Measurements from ENCODE around the gene DAG1.
"Not testable (repeated sequence)": the region's sequence is repeated elsewhere in the genome, so short reads cannot be mapped to it uniquely, and the experiment has no call there.

The DAG1 gene

DNA sequence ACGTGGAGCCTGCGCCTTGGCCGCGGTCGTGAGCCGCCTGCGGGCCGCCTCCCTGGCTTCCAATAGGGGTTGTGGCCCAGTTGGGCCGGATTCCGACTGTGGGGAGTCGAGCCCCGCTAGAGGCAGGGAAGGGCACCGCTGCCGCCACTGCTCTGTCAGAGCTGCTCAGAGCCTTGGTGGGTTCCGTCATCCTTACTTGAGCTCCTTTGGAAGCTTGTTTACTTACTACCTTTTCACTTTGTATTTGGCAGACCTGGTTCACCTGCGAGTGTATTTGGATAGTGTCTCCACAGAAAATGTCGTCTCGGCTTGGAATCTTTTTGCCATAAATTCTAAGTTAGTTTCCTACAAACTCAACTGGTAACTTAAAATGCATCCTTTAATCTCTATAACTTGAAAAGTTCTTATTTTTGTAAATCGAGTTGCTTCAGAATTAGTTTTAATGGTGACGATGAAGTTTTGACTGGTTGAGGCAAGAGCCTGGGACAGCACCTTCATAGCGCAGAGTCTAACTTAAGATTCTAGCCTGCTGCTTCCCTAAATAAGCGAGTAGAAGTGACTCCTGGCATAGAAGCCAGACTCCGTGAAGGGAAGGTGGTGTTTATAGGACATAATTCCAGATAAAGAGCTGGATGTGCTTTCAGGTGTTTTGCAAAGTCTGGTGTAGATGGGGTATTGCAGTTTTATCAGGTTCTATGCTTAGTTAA lies 800 bp downstream of the DAG1 start:
- no peak for DNase-seq

DNA sequence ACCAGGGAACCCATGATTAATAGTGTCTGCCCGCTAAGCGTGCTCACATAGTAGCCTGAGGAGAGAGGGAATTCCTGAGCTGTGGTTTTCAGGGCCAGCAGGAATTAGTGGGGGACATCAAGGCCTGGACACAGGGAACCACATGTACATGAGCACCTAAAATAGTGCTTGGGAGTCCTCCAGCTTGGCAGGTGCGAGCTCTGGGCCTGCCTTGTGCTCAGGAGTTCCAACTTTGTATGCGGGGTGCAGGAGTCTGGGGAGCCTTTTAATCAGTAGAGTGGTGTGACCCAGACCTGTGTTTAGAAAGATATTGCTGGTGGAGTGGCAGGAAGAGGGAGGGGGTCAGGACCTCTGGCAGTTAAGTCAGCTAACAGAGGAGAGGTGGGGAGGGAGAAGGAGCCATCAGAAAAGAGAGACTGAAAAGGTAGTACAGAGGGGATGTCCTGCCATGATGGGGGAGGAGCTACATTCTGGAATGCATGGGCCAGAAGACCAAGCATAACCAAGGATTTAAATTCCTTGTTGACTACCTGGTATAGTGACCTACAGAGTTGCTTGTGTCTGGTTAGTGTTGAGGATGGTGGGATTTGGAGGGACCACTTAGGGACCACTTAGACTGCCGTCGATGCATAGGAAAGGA lies 1.9 kb downstream of the DAG1 start:
- DNase-seq: no peak

DNA sequence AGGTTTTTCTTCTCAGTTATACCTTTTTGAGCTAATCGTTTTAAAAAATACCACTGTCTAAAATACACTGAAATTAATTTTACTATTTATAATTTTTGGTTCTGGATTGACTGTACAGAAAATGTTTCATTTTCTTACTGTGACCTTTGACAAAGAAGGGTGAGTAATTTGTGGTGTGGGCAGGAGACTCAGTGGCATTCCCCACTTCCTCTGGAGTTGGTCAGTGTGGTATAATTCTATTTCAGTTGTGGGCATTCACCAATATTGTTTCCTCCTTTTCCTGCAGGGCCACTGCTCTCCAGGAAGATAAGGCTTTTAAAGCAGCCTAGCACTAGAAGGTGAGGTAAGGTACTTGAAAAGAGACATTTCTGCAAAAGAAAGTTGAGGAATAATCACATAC lies 6.5 kb downstream of the DAG1 start:
- DNase-seq: no peak

DNA sequence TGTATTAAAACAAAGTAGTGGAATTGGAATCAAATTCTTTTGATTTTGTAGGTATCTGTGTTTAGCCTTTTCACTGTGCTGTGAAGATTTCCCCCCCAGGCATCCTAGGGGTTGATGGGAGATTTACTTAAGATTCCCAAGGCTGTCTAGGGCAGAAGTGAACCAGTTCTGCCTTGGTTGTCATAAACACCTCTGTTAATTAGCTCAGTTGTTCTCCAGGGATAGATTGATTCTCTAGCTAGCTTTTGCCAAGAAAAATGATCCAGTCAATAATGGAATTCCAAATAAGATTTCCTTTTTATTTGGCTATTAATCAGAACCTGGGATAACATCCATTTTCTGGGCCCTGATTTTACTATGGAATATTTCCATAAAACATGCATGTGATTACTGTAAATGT lies 12.7 kb downstream of the DAG1 start:
- DNase-seq: no peak

DNA sequence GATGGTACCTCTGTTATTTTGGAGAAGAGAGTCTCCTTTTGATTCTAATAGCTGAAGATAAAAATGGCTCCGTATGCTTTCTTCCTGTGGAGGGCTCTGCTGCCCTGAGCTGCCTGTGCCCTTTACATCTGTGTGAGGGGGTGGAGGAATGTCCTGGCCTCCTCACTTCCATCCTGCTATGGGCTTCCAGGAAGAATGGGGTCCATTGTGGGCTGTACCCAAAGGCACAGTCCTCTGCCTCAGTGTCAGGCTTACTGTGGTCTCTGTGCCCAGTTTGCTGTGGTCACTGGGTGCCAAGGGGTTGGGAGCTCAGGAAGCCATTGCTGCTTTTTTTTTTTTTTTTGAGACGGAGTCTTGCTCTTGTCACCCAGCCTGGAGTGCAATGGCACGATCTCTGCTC lies 14.4 kb downstream of the DAG1 start:
- no peak for DNase-seq

DNA sequence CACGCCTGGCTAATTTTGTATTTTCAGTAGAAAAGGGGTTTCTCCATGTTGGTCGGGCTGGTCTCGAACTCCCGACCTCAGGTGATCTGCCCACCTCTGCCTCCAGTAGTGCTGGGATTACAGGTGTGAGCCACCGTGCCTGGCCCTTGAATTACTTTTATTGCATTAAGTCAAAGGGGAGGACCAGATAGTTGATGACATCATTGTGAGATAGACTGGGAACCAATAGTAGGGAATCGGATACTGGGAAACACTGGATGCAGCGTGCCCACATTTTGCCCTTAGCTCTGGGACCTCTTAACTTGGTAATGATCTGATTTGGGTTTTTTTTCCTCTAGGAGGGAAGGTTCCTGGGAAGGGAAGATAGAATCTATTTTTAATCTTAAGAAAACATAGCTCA lies 19.2 kb downstream of the DAG1 start:
- DNase-seq: no peak

DNA sequence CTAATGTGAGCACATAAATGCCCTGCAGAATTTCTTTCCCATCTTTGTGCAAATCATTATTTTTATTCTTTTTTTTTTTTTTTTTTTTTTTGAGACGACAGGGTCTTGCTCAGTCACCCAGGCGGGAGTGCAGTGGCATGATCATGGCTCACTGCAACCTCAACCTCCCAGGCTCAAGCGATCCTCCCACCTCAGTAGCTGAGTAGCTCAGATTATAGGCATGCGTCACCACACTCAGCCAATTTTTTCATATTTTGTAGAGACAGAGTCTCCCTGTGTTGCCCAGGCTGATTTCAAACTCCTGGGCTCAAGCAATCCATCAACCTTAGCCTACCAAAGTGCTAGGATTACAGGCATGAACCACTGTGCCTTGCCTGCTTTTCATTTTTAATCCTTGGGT lies 22.9 kb downstream of the DAG1 start:
- no peak for DNase-seq

DNA sequence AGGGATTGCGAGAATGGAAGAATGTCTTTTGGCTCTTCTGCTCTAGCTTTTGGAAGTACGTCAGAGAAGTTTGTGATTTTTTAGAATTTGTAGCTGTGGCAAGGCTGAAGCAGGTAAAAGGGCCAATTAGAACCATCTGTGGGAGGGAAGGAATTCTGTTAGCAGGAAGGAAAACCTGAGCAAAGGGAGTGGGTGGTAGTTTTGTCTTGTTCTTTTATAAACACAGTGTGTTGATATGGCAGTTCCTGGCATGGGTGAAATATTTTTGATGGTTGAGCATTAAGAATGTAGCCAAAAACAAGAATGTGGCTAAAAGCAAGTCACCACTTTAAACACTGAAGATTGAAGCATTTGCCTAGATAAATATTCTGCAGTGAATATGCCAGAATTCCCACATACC lies 23.8 kb downstream of the DAG1 start:
- DNase-seq: no peak

DNA sequence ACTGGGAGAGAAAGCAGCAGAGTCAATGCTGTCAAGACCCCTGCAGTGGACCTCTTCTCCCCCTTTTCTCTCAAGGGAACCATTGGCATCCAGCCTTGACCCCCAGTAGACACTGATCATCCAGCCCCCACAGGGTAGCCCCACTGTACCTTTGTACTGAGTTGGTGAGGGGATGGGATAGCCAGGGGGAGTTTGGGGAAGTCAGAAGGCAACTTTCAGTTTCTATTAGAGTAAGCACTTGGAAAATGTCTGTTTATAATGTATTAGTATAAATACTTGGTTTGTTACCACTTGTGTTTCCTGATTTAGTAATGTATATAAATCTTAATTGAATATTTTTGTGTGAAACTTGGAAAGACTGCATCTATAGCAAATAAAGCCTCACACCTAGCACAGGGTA lies 25.0 kb downstream of the DAG1 start:
- no peak for DNase-seq

DNA sequence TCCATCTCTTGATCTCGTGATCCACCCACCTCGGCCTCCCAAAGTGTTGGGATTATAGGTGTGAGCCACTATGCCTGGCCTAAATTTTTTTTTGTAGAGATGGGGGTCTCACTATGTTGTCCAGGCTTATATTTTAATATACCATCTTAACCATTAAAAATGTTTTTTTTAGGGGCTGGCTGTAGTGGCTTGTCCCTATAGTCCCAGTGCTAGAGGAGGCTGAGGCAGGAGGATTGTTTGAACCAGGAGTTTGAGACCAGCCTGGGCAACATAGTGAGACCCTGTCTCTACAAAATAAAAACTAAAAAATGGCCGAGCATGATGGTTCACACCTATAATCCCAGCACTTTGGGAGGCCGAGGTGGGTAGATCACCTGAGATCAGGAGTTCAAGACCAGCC lies 26.8 kb downstream of the DAG1 start:
- not testable (repeated sequence) for DNase-seq

DNA sequence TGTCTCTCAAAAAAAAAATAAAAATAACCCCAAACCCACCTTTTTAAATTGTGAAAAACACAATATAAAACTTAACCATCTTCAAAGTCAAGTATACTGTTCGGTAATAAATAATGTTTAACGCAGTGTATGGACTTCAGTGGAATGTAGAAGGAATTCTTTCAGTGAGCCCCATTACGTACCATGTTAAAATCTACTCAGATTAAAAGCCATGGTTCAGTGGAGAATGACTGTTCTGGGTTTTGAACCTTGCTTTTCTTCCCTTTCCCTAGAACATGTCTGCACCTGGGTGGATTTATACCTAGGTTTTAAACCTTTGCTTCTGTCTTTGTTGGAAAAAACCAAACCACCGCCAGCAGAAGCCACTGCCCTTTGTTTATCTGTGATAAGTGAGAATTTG lies 27.5 kb downstream of the DAG1 start:
- no peak for DNase-seq

DNA sequence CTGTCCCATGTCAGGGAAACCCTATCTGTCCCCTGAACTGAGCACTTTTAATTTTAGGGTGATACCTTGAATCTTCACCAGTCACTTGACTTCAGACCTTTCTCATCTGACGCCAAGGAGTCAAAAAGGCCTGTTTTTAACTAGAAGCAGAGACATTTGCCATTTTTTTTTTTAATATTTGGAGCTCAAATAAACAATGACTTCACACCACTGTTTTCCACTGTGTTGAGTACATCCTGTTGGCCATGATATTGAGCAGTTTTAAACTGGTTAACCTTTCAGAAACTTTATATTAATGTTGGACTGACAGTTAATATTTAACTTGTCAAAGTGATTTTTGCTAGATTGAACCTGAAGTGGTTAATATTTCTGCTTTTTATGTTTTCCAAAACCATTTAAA lies 28.2 kb downstream of the DAG1 start:
- DNase-seq: no peak

DNA sequence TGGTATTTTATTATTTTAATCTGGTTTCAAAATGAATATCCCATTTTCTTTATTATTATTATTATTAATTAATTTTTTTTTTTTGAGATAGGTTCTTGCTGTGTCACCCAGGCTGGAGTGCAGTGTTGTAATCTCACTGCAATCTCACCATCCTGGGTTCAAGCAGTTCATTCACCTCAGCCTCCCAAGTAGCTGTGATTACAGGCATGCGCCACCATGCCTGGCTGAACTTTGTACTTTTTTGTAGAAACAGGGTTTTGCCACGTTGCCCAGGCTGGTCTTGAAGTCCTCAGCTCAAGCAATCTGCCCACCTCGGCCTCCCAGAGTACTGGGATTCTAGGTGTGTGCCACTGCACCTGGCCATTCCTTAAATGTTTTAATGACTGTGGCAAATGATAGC lies 28.6 kb downstream of the DAG1 start:
- DNase-seq: no peak

DNA sequence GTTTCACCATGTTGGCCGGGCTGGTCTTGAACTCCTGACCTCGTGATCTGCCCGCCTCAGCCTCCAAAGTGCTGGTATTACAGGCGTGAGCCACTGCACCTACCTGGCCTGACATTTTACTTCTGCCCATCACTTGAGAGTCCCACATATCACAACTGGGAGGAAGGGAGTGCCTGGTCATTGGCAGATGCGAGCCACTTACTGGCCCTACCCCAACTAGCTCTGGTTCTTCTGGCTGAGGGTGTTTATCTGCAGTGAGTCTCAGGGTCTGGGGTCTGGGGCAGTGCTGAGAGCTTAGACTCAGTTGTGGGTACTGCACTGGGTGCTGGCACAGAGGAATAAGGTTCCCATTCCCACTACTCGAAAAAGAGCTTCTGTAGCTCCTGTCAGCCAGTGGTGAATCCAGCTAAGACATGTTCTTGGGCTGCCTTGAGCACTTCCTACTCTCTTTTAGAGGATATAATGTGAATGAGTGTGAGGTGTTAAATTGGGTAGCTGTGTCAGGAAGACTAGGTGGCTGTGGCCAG lies 30.2 kb downstream of the DAG1 start:
- DNase-seq: no peak

DNA sequence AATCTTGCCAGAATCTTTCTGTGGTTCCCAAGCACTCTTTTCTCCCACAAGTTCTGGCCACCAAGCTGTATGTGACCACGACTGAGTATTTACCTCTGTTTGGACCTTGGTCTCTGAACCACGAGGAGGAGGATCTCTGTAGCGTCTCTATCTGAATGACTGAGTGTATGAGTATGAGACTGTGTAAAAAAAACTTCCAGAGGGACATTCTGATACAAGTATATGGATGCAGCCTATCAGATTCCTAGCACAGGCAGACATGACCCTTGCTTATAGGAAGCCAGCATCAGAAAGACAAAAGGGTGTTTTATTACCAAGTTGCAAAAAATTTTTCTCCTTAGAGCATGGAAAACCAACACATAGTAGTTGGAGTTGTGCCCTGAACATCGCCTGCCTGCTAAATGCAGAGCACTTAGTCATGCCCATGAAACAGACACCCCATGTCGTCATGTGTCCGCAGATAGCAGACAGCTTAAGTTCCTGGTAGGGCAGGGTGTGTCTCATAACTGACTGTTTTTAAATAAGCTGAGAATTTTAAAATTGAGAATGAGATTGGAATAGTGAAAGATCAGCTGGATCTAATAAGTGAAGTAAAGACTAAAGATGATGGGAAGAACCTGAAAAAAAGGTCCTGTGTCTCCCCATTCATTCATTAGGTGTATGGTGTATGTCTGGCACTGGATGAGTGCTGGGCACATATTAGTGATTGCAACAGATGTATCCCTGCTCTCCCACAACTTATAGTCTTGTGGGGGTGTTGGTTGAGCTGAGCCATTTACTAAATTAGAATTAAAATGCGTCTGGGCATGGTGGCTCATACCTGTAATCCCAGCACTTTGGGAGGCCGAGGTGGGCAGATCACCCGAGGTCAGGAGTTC lies 30.9 kb downstream of the DAG1 start:
- DNase-seq: no peak

DNA sequence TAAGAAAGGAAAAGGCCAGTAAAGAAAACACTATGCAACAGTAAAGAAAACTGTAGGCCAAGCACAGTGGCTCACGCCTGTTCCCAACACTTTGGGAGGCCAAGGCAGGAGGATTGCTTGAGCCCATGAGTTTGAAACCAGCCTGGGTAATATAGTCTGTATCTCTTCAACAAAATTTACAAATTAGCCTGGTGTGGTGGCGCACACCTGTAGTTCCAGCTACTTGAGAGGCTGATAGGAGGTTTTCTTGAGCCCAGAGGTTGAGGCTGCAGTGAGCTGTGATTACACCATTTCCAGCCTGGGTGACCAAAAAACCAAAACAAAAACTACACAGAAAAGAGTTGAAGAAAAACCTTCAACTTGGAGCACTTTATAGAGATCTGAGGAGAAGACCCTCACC lies 31.8 kb downstream of the DAG1 start:
- no peak for DNase-seq

DNA sequence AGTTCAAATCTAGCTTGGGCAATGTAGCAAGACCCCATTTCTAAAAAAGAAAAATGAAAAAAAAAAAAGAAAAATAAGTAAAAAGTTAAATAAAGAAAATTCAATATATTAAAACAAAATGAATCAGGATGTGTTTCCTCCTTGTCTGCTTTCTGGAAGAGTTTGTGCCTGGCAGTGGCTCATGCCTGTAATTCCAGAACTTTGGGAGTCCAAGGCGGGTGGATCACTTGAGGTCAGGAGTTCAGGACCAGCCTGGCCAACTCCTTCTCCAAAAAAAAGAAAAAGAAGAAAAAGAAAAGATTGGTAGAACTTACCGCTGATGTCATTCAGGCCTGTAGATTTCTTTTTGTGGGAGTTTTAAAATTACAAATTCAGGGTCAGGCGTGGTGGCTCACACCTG lies 36.8 kb downstream of the DAG1 start:
- DNase-seq: no peak

DNA sequence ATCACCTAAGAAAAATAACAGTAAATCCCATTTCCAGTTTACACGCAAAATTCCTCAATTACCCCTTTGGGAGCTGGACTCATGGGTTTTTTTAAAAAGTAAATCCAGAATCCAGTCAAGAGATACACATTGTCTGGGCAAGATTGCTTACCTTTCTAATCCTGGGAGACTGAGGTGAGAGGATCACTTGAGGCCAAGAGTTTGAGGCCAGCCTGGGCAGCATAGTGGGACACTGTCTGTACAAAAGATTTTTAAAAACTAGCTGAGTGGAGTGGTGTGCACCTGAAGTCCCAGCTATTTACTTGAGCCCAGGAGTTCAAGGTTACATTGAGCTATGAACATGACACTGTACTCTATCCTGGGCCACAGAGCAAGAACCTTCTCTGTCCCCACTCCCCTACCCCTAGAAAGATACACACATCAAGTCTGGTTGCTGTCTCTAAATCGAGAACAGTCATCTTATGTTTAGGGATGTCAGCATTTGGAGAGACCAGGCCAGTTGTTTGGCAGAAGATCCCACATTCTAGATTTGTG lies 39.0 kb downstream of the DAG1 start:
- no peak for DNase-seq

DNA sequence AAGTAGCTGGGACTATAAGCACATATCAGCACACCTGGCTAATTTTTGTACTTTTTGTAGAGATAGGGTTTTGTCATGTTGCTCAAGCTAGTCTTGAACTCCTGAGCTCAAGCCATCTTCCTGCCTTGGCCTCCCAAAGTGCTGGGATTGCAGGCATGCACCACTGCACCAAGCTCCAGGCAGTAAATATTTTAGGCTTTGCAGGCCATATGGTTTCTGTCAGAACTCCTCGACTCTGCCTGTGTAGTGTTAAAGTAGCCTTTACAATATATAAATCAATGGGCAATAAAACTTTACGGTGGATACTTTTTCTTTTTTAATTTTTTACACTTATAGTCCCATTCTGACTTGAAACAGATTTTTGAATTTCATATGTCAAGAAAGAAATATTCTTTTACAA lies 41.6 kb downstream of the DAG1 start:
- DNase-seq: no peak

DNA sequence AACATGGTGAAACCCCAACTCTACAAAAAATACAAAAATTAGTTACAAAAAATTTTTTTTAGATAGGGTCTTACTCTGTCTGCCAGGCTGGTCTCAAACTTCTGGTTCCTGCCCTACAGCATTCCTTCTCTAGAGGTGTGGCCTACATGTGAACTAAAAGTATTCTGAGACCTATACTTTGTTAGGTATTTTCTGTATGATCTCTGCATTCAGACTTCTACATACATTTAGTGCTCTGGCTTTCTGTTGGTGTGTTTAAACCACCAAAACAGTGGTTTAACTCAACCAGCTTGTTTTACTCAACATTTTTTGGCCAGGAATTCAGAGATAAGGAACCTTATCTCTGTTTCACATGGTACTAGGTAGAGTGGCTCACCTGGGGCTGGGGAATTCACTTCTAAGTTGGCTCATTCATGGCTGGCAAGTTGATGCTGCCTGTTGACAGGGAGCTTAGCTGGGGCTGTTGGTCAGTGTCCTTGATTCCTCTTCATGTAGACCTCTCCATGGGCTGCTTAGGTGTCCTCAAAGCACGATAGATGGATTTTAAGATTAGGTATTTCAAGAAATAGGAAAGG lies 42.8 kb downstream of the DAG1 start:
- DNase-seq: no peak

DNA sequence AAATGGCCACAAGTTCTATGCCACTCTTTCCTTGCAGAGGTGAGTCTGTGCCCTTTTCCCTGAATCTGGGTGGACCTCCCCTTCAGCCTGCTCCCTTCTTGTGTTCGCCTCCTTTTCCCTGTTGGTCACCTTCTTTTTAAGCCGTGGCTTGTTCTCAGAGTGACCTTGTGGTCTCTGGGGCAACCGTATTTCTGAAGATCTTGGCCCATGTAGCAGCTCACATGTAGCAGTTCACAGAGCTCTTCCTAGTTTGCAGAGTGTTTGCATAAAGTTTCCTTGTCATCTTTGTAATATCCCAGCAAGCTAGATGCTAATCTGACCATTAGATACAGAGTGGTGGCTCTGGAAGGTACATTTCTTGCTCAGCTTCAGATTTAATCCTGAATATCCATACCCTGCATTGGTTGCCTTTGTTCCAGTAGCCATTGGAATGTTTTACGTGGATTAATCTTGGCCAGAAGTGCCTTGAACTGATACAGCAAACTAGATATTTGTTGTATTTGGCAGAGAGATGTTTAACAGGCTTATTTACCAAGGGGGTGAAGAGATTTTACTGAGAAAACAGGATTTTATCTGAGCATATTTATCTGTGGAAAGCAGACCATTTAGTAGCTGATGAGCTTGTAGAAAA lies 43.5 kb downstream of the DAG1 start:
- DNase-seq: no peak

DNA sequence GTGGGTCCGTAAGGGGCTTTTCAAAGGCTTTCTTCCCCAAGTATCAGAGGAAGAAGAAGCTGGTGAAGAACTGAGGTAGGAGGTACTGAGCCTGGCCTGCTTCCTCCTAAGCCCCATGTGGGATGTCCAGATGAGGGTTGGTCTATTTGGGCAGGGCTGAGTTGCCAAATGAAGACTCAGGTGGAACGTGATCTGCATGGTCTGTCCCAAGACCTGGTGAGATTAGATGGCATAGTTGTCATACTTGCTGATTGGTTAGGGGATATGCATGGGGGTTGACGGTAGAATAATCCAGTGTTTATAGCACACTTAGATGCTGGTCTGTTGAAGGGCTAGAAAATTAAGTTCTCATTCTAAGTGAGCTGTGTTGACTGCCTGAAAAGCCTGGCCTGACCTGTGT lies 47.9 kb downstream of the DAG1 start:
- no peak for DNase-seq

DNA sequence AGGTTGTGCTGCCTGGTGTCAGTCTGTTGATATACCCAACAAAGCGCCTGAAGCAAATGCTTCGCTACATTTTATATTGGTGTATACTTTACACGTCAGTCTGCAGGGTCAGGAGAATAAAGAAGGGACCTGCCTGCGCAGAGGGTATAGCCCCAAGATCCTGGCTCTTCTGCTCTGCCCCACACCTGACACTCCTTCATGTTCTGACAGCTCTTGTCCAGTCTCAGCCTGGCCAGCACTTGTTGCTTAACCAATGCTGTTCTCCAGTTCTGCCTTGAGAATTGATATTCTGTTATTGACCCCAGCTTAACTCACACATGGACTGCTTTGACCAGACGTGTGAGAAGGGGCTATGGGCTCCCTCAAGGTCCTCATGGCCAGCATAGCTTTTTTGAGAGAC lies 48.4 kb downstream of the DAG1 start:
- no peak for DNase-seq

All from 8988T (cell line).